Activated naive CD4-positive, alpha-beta T cell (primary cell): ENCODE measurements around the gene MOB3B.

Experiments used
- DNase-seq, 4 experiments: peaks; one replicate each; lab custom pipeline; 2025; lab: John Stamatoyannopoulos, UW

The MOB3B gene

GRCh38 chr9:27529316-27530278 is at the start of gene MOB3B:
TSS of gene MOB3B (minus strand) at chr9:27529814. CDS start at chr9:27455550, 74,264 bp downstream.
- peak; percentile 31 to 74 (median 58) for DNase-seq

GRCh38 chr9:27573634-27574590 is 44.3 kb upstream of the MOB3B start:
- peak; percentile 74 to 86 (median 84) for DNase-seq

- DNase-seq, result peak; percentile 54 to 88 (median 75)
Measured at GRCh38 chr9:27572918-27573633, 43.5 kb upstream of the MOB3B start, which contains the start of gene C9orf72. TSS of gene C9orf72 (minus strand) at chr9:27573481. CDS start at chr9:27567120, 6,361 bp downstream.

- no peak for DNase-seq
Measured at GRCh38 chr9:27572566-27572917, 42.9 kb upstream of the MOB3B start.

- no peak for DNase-seq
Measured at GRCh38 chr9:27572061-27572460, 42.4 kb upstream of the MOB3B start.

GRCh38 chr9:27571011-27571410 is 41.4 kb upstream of the MOB3B start:
- DNase-seq, result no peak

- DNase-seq, result no peak
Measured at GRCh38 chr9:27569406-27569805, 39.8 kb upstream of the MOB3B start.

- no peak for DNase-seq
Measured at GRCh38 chr9:27566118-27566517, 36.5 kb upstream of the MOB3B start.

- DNase-seq, result no peak
Measured at GRCh38 chr9:27565696-27566095, 36.1 kb upstream of the MOB3B start.

- DNase-seq, result no peak
Measured at GRCh38 chr9:27564670-27565069, 35.1 kb upstream of the MOB3B start.

- DNase-seq, result no peak
Measured at GRCh38 chr9:27563738-27564430, 34.3 kb upstream of the MOB3B start.

GRCh38 chr9:27561685-27562084 is 32.1 kb upstream of the MOB3B start:
- DNase-seq, result no peak

GRCh38 chr9:27560457-27560856 is 30.8 kb upstream of the MOB3B start:
- no peak for DNase-seq

- DNase-seq, result no peak
Measured at GRCh38 chr9:27558307-27558706, 28.7 kb upstream of the MOB3B start.

GRCh38 chr9:27556470-27556869 is 26.9 kb upstream of the MOB3B start:
- no peak for DNase-seq

- no peak for DNase-seq
Measured at GRCh38 chr9:27554712-27555111, 25.1 kb upstream of the MOB3B start.

GRCh38 chr9:27549196-27549755 is 19.7 kb upstream of the MOB3B start:
- DNase-seq, result no peak

- no peak for DNase-seq
Measured at GRCh38 chr9:27548055-27548741, 18.6 kb upstream of the MOB3B start.

- DNase-seq, result no peak
Measured at GRCh38 chr9:27545471-27545870, 15.9 kb upstream of the MOB3B start.

- DNase-seq, result no peak
Measured at GRCh38 chr9:27542508-27542907, 12.9 kb upstream of the MOB3B start.
